ENCODE results near the gene ZNF496. TPM values are rescaled to one million over a fixed set of nuclear protein-coding genes. Genes with fewer than 3 reads are reported as not detected.

ZNF496 gene
- total RNA-seq, 1 experiment from 2014 or later: 66.5 TPM

DNA sequence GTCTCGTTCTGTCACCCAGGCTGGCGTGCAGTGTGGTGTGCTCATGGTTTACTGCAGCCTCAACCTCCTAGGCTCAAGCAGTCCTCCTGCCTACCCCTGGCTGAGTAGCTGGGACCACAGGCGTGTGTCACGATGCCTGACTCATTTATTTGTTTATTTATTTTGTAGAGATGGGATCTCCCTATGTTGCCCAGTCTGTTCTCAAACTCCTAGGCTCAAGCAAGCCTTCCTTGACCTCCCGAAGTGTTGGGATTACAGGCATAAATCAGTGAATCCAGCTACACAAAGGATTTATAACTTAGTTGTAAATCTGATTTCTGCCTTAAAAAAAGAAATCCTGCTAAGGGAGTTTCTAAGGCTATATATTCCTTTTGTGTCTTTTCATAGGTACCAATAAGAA is 30.5 kb upstream of the ZNF496 start:
- Histone ChIP-seq H3T11ph (ENCODE audit: low read length) (no peak overlapping the region), H4K8ac (replicated peaks; ENCODE audit: insufficient read length, low read depth, low read length) (no peak overlapping the region), H4K20me1 (ENCODE audit: control insufficient read depth, insufficient read depth, insufficient read length) (no peaks in the 10 kb centered on the region), H2BK120ac (ENCODE audit: low read depth, low read length, poor library complexity, severe bottlenecking) (no peak overlapping the region), H3K18ac (ENCODE audit: insufficient read length, low read depth, low read length) (no peak overlapping the region), H4K91ac (ENCODE audit: insufficient read length, low read depth, low read length) (no peak overlapping the region), H3K79me1 (ENCODE audit: insufficient read depth, low read depth, low read length, poor library complexity, severe bottlenecking) (no peaks in the 10 kb centered on the region), H3K4me1 (ENCODE audit: insufficient read depth, low read length) (peaks cover 3% of the 10 kb centered on the region; the same call in 1 of the 2 replicates), H2BK12ac (ENCODE audit: insufficient read length, low read depth, low read length) (no peak overlapping the region), H3K79me2 (ENCODE audit: insufficient read depth, low read length) (no peaks in the 10 kb centered on the region), H3K56ac (ENCODE audit: insufficient read length, low read depth, low read length) (no peak overlapping the region), H3K27ac (ENCODE audit: insufficient read length, low read depth, low read length) (no peak overlapping the region), H3K9me3 (ENCODE audit: control insufficient read depth, low read depth, low read length) (peaks cover 7% of the 10 kb centered on the region), H3K23ac (ENCODE audit: insufficient read length, low read depth, low read length) (no peak overlapping the region), H2BK15ac (ENCODE audit: low read depth, low read length) (no peak overlapping the region), H3K14ac (ENCODE audit: insufficient read depth, low read length) (no peak overlapping the region), H3K4me2 (ENCODE audit: insufficient read depth, insufficient read length, low read length) (no peak overlapping the region), H2AK5ac (ENCODE audit: insufficient read length, low read length) (no peak overlapping the region), H2BK5ac (ENCODE audit: insufficient read length, low read length) (no peak overlapping the region), H4K5ac (ENCODE audit: insufficient read length, low read depth, low read length) (no peak overlapping the region), H2AFZ (ENCODE audit: low read length) (no peak overlapping the region), H3K4ac (ENCODE audit: low read depth, low read length) (no peak overlapping the region), H3K27me3 (ENCODE audit: insufficient read depth, low read length) (no peaks in the 10 kb centered on the region), H2BK20ac (ENCODE audit: low read depth, low read length, poor library complexity, severe bottlenecking) (no peak overlapping the region), H3K9ac (ENCODE audit: extremely low read depth, insufficient read length, low read length) (no peak overlapping the region), H3K23me2 (ENCODE audit: insufficient read length, low read depth, low read length, poor library complexity, severe bottlenecking) (no peaks in the 10 kb centered on the region)
- Mint-ChIP-seq H3K9me3 (peaks cover 35 to 37% of the 10 kb centered on the region in 2 experiments), H3K27ac (no peak overlapping the region), H3K4me3 (no peak overlapping the region), H3K4me1 (peaks cover 17 to 26% of the 10 kb centered on the region in 2 experiments), H3K27me3 (ENCODE audit: low read depth) (peaks cover 28% of the 10 kb centered on the region), H3K36me3 (ENCODE audit: insufficient read depth in 1 of 3, low read depth in 3 of 3) (peaks cover 16 to 24% (median 21%) of the 10 kb centered on the region in 3 experiments)
- no peak for DNase-seq
- TF ChIP-seq, protein P1, sequence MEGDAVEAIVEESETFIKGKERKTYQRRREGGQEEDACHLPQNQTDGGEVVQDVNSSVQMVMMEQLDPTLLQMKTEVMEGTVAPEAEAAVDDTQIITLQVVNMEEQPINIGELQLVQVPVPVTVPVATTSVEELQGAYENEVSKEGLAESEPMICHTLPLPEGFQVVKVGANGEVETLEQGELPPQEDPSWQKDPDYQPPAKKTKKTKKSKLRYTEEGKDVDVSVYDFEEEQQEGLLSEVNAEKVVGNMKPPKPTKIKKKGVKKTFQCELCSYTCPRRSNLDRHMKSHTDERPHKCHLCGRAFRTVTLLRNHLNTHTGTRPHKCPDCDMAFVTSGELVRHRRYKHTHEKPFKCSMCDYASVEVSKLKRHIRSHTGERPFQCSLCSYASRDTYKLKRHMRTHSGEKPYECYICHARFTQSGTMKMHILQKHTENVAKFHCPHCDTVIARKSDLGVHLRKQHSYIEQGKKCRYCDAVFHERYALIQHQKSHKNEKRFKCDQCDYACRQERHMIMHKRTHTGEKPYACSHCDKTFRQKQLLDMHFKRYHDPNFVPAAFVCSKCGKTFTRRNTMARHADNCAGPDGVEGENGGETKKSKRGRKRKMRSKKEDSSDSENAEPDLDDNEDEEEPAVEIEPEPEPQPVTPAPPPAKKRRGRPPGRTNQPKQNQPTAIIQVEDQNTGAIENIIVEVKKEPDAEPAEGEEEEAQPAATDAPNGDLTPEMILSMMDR (conservative IDR thresholded peaks at IDR 0.05): no peak
- no CpG with 5 or more reads among the region's 5 CpGs for WGBS (ENCODE audit: extremely low coverage, insufficient read length, low lambda C conversion rate)

All from H9 (cell line).